NCI-H2196 (cell line): ENCODE results near the gene KRTAP19-7.

ENCODE experiments used
- DNase-seq: peaks from one replicate; lab custom pipeline; 2025; ENCODE audit not compliant: unreplicated experiment; lab: John Stamatoyannopoulos, UW

Gene KRTAP19-7

DNA sequence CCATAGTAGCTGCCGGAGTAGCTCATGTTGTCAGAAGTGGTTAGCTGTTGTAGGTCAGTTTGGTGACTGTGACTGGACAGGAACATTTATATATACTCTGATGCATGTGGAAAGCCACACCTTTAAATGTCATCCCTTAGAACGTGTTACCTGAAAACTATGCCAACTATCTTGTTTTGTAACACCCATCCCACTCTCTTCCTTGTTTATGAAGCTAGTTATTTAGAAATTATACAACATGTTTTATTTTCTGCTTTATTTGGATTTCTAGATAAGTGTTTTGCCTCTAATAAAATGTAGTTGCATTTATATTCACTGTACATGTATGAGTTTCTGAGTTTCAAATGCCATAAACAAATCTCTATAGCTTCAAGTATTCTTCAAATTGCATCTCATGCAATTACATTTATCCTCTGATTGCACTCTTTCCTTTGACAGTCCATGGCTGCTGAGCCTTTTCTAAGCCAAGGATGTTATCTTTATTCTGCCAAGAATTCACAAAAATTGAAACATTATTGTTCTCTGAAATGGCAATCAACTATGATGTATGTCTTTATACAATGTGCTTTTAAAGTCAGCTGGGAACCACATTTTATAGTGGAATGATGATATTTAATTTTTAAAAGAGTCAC lies at the start of gene KRTAP19-7:
TSS of gene KRTAP19-7 (minus strand) at position 51 of the 632 bp plus-strand sequence. CDS start at position 26, 25 bp downstream.
- no peak for DNase-seq

DNA sequence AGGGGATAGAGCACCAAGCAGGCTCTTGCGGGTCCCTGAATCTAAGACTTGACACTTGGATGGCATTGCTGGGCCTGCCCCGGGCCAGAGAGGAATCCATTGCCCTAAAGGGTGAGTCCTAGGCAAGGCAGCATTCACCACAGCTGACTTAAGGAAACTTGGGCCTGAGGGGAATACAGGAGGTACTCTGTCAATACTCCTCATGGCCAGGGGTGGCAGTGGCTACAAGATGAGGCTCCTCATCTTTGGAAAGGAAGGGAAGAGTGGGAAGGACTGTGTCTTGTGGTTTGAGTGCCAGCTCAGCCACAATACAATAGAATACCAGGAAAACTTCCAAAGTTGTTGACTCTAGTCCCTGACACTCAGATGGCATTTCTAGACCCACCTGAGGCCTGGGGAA lies 44.9 kb upstream of the KRTAP19-7 start:
- no peak for DNase-seq

GRCh38 chr21:30600787-30601186 lies 39.7 kb upstream of the KRTAP19-7 start, which contains the start of gene KRTAP22-1:
Gene KRTAP22-1 (plus strand): TSS chr21:30601087.
- no peak for DNase-seq

GRCh38 chr21:30598802-30599201 lies 37.7 kb upstream of the KRTAP19-7 start, which contains the start of gene KRTAP6-2:
Gene KRTAP6-2 (minus strand): TSS chr21:30598902. CDS start chr21:30598874, 28 bp downstream.
- no peak for DNase-seq

GRCh38 chr21:30592140-30592539 lies 31.0 kb upstream of the KRTAP19-7 start, which contains the start of gene KRTAP6-3:
Gene KRTAP6-3 (plus strand): TSS chr21:30592440. CDS start chr21:30592446, 6 bp downstream.
- DNase-seq, result no peak

GRCh38 chr21:30590297-30590696 lies 29.2 kb upstream of the KRTAP19-7 start, which contains the start of gene KRTAP22-2:
Gene KRTAP22-2 (minus strand): TSS chr21:30590397.
- DNase-seq, result no peak

- DNase-seq, result no peak
Measured at GRCh38 chr21:30582870-30583269, 21.8 kb upstream of the KRTAP19-7 start.

- no peak for DNase-seq
Measured at GRCh38 chr21:30580132-30580531, 19.0 kb upstream of the KRTAP19-7 start.

- DNase-seq, result no peak
Measured at GRCh38 chr21:30579346-30579745, 18.2 kb upstream of the KRTAP19-7 start.

- no peak for DNase-seq
Measured at GRCh38 chr21:30577766-30578165, 16.7 kb upstream of the KRTAP19-7 start.

DNA sequence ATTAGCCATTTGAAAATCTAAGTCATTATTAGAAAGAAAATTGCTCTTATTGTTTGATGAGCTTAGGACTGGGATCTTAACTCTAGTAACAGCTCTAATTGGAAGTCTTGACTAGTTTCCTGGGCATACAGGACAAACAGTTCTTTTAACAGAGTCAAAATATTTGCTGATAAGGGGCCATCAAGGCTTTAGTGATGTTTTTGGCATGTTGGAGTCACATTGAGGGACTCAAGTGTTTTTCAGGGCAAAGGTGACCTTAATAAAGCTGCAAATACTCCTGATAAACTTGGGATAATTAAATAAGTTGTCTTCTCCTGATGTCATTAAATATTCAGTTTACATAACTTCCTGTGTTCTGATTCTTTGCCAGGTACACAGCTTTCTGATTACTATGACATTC lies 6.5 kb upstream of the KRTAP19-7 start:
- no peak for DNase-seq

DNA sequence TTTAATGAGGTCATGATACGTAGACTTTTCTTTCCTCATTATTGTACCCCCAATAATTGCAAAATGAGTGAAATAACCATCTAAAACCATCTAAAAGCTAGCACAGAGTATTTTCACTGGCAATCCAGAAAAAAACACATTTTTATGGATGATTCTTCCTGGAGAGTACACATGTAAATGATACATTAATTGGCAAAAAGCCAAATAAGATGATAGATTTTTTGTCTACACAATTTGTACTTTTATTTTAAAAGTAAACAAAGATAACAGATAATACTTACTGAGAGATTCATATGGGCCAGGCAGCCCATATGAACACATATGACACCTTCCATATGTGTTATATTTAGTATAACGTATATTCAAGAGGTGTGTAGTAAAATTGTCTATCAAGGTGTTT lies 2.5 kb upstream of the KRTAP19-7 start:
- no peak for DNase-seq

DNA sequence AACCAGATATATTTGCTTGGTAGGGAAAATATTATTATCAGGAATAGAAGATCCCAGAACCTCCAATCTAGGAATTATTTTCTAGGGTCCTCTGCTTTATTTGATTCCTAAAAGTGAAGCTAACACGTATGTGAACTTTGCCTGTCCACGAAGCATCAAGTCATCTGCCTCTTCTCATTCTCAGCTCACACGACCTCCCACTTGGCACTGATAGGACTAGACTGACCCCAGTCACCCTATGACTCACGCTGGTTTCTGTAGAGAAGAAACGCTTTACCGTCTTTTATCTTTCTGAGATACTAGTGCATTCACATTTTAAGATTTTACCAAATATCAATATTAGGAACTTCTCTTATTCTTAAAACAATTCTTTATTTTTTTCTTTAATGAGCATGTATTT lies 2.0 kb upstream of the KRTAP19-7 start:
- DNase-seq, result no peak

DNA sequence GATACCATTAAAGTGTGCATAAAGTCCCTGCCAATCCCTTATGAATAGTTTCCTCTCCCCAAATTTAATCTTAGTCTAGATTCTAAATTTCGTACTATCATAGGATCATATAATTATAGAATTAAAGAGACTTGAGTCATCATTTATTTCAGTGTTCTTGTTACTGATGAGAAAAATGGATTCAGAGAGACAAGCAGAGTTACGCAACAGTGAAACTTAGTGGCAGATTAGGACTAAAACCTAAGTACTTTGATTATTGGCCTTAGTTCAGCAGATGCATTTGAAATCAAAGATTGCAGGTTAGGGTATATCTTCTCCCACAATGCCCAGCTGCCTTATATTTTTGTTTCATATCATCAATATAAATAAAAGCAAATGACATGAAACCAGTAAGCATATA lies 843 bp upstream of the KRTAP19-7 start:
- DNase-seq, result no peak

DNA sequence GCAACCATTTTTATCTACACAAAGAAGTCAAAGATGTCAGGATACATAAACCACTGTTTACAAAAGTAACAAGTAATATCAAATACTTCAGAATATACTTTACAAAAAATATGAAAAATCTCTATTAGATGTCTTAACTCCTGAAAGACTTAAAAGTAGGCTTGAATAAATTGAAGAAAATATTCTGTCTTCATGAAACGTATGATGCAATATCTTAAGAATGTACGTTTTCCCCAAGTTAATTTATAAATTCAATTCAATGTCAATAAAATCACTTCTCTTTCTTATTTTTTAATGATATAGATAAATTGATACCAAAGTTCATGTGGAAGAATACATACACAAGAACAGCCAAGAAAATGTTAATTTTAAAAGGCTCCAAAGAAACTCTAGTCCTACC lies 6.0 kb downstream of the KRTAP19-7 start:
- DNase-seq, result no peak

DNA sequence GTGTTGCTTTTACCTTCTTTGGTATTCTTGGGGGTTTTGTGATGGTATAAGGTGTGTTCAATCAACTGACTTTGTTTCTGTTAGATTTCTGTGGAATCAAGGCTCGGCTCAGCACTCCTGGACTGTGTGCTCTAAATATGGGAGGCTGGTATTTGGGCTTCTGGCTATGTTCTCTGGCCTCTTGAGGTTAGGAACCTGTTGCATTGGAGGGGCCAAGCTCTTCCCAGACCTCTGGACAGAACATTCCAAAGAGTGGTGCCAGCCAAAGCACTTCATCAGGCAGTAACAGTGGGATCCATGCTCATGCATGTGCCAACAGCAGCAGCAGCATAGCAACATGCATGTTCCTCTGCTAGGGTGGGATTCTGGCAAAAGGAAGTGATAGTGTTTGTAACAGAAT lies 8.3 kb downstream of the KRTAP19-7 start:
- no peak for DNase-seq

GRCh38 chr21:30541764-30542163 lies 19.4 kb downstream of the KRTAP19-7 start, which contains the start of gene KRTAP19-6:
Gene KRTAP19-6 (minus strand): TSS chr21:30541864. CDS start chr21:30541833, 31 bp downstream.
- no peak for DNase-seq

GRCh38 chr21:30518876-30519275 lies 42.2 kb downstream of the KRTAP19-7 start:
- no peak for DNase-seq

DNA sequence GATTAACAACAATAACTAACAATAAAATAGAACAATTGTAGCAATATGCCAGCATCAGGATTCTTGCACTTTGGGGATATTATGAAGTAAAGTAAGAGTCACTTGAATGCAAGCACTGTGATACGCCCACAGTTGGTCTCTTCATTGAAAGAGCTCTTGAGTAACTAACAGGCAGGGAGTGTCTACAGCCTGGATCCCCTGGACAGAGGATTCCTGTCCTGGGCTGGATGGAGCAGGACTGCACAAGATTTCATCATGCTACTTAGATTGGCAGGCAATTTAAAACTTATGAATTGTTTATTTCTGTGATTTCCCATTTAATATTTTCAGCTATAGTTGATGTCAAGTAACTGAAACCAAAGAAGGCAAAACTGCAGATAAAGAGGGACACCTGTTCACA lies 45.4 kb downstream of the KRTAP19-7 start:
- no peak for DNase-seq
